ENCODE measurements around the gene DNAJC25.
A peak's percentile ranks its signal among the peaks of the same experiment; 100 is the strongest.

DNAJC25 gene

DNA sequence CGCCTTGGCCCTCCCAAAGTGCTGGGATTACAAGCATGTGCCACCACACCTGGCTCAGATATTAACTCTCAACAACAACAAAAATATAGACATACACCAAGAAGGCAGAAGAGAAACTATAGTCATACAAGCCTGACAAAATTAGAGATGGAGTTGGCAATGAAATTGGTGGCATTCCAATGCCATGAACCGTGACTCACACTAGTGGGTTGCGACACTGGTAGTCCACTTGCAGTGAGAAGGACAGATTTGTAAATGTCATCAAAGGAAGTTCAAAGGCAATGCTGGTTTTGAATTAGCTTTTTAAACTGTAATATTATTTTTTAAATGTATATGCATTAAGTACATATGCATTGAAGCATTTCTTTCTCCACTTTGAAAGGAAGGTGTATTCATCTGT lies 8.5 kb upstream of the DNAJC25 start:
- peak overlapping the region; percentile 58 for H3K27ac ChIP-seq
- ChIA-PET POLR2A (ENCODE audit: low non-redundant PET) (no interaction called here), CTCF (interaction anchor here (0.7 kb wide), 1 partner anchor 11 kb away, joined by 3 read pairs; no protein-coding TSS in a partner anchor)
- DNase-seq (ENCODE audit: low spot score): peak; percentile 68
- TF ChIP-seq, protein P1, sequence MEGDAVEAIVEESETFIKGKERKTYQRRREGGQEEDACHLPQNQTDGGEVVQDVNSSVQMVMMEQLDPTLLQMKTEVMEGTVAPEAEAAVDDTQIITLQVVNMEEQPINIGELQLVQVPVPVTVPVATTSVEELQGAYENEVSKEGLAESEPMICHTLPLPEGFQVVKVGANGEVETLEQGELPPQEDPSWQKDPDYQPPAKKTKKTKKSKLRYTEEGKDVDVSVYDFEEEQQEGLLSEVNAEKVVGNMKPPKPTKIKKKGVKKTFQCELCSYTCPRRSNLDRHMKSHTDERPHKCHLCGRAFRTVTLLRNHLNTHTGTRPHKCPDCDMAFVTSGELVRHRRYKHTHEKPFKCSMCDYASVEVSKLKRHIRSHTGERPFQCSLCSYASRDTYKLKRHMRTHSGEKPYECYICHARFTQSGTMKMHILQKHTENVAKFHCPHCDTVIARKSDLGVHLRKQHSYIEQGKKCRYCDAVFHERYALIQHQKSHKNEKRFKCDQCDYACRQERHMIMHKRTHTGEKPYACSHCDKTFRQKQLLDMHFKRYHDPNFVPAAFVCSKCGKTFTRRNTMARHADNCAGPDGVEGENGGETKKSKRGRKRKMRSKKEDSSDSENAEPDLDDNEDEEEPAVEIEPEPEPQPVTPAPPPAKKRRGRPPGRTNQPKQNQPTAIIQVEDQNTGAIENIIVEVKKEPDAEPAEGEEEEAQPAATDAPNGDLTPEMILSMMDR (conservative IDR thresholded peaks at IDR 0.05; ENCODE audit: low read depth): no peak

DNA sequence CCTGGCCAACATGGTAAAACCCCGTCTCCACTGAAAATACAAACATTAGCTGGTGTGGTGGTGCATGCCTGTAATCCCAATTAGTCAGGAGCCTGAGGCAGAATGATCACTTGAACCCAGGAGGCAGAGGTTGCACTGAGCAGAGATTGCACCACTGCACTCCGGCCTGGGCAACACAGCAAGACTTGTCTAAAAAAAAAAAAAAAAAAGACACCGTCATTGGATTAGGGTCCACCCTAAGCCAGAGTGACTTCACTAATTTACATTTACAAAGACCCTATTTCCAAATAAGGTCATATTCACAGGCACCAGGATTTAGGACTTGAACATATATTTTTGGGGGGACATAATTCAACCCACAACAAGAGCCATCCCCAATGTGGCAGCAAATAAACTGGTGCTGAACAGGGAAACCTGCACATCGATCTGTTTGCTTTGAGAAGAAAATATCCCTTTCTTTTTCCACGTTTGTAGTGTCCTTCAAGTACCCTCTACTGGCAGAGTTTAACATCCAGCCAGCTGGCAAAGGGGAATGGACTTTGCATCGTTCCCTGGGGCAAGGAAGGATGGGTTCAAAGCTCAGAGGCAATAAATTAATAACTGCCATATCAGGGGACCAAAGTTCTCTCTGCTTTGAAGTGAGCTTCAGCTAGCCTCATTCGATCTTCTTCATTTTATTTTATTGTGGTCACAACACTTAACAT lies 3.7 kb upstream of the DNAJC25 start:
- no peak overlapping the region for H3K27ac ChIP-seq
- ChIA-PET POLR2A (ENCODE audit: low non-redundant PET) (interaction anchor here (0.7 kb wide), 1 partner anchor 61 kb away, joined by 6 read pairs; no protein-coding TSS in a partner anchor), CTCF (no interaction called here)
- TF ChIP-seq, protein P1 (conservative IDR thresholded peaks at IDR 0.05; ENCODE audit: low read depth): no peak
- no peak for DNase-seq (ENCODE audit: low spot score)

DNA sequence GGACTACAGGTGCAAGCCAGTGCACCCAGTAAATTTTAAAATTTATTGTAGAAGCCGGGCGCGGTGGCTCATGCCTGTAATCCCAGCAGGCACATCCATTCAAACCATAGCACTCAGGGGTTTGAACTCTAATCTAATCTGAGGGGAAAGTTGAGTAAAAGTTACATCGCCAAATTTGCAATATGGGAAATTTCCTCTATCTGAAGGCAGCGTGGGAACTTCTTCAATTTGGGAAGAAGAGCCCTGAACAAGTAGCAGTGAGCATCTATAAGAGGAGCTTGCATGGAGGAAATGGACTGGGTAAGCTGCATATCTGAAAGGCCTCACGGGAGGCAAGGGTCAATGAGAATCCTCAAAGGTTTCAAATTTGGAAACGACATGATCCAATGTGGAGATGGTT lies 2.7 kb upstream of the DNAJC25 start:
- TF ChIP-seq, protein P1 (conservative IDR thresholded peaks at IDR 0.05; ENCODE audit: low read depth): no peak
- DNase-seq (ENCODE audit: low spot score): no peak
- CTCF ChIA-PET: no interaction called here
- POLR2A ChIA-PET (ENCODE audit: low non-redundant PET): no interaction called here
- H3K27ac ChIP-seq: no peak overlapping the region

DNA sequence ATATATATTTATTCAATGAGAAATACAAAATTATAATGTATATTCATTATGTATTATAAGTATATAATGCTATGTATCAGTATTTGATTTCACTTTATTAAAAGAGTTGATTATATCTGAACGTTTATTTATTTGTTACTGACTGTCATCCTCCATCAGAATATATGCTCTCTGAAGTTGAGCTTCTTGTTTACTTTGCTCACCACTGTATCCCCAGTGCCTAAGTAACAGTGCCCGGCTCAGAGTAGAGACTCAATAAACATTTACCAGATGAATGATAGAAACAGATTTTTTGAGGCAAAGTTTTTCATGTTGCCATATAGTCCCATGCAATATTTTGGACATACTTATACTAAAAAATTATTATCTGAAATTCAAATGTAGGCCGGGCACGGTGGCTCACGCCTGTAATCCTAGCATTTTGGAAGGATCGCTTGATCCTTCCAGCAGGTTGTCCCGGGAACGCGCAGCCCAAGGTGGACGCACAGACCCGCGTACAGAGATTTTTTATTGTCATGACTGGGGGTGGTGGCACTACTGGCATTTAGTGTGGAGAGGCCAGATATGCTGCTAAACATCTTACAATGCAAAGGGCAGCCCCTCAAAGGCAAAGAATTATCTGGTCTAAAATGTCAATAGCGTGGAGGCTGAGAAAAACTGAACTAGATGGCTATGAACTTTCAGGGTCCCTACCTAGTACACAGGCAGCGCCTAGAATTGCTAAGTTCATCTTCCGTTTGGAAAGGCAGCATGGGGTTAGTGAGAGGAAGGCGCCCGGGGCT lies 761 bp upstream of the DNAJC25 start:
- H3K27ac ChIP-seq: peak overlapping the region; percentile 82
- ChIA-PET CTCF (interaction anchor here (0.6 to 1.7 kb wide), 4 partner anchors 9 to 856 kb away, joined by 3 to 4 read pairs (median 4); no protein-coding TSS in a partner anchor), POLR2A (ENCODE audit: low non-redundant PET) (interaction anchor here (0.6 to 1.4 kb wide), 2 partner anchors 31 to 283 kb away, joined by 3 to 8 read pairs; partner anchors contain the start of gene PTGR1)
- DNase-seq (ENCODE audit: low spot score): no peak
- TF ChIP-seq, protein P1 (conservative IDR thresholded peaks at IDR 0.05; ENCODE audit: low read depth): no peak

DNA sequence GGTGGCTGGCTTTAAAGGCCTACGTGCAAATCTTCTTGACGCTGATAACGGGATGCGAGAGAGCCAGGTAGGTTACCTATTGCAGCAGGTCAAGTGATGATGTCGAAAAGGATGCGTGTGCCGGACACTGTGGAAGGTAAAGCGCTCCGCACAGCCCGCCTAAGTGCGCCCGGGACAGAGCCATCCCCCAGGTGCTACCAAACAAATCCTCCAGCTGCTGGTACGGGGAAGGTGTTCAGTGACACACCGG lies 245 bp upstream of the DNAJC25 start:
- TF ChIP-seq, protein P1 (conservative IDR thresholded peaks at IDR 0.05; ENCODE audit: low read depth): no peak
- peak overlapping the region; percentile 82 for H3K27ac ChIP-seq
- ChIA-PET POLR2A (ENCODE audit: low non-redundant PET) (interaction anchor here (0.5 to 1.4 kb wide), 3 partner anchors 32 to 282 kb away, joined by 3 to 8 read pairs (median 3); partner anchors contain the start of gene PTGR1), CTCF (interaction anchor here (1.7 kb wide), 1 partner anchor 9 kb away, joined by 4 read pairs; no protein-coding TSS in a partner anchor)
- no peak for DNase-seq (ENCODE audit: low spot score)

DNA sequence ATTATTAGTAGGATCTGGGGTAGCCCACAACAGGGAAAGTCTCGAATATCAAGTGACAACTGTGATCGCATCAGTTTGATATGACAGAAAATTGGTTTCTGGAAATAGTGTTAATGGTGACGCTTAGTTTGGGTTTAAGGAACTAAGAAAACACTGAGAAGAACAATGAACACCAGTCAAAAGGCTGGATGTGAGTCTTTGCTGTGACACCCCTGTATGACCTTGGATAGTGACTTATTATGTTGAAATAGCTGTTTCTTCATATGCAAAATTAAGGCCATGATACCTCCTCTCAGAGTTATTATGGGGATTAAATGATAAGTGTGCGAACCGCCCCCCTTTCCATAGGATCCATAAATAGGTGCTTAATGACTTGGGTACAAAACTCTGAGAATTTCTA lies 926 bp downstream of the DNAJC25 start:
- POLR2A ChIA-PET (ENCODE audit: low non-redundant PET): interaction anchor here (1.4 kb wide), 1 partner anchor 33 kb away, joined by 8 read pairs; the partner anchor contains the start of gene PTGR1
- CTCF ChIA-PET: interaction anchor here (0.6 to 1.7 kb wide), 5 partner anchors 10 to 443 kb away, joined by 3 to 5 read pairs (median 4); no protein-coding TSS in a partner anchor
- peak; percentile 40 for DNase-seq (ENCODE audit: low spot score)
- H3K27ac ChIP-seq: peak overlapping the region; percentile 82
- TF ChIP-seq, protein P1 (conservative IDR thresholded peaks at IDR 0.05; ENCODE audit: low read depth): no peak

Data from RWPE1 (cell line).